GM19463 (cell line): ENCODE data around the gene AKT2.

Source experiments
- ATAC-seq: cut with Tn5 transposase; IDR thresholded peaks from one replicate; pipeline ENCODE4 v1.9.1; 2021; ENCODE audit warnings: mild to moderate bottlenecking, moderate library complexity; ENCODE audit not compliant: unreplicated experiment

Gene AKT2

GRCh38 chr19:40192758-40193586, 92.2 kb downstream of the AKT2 start:
- ATAC-seq, result no peak

DNA sequence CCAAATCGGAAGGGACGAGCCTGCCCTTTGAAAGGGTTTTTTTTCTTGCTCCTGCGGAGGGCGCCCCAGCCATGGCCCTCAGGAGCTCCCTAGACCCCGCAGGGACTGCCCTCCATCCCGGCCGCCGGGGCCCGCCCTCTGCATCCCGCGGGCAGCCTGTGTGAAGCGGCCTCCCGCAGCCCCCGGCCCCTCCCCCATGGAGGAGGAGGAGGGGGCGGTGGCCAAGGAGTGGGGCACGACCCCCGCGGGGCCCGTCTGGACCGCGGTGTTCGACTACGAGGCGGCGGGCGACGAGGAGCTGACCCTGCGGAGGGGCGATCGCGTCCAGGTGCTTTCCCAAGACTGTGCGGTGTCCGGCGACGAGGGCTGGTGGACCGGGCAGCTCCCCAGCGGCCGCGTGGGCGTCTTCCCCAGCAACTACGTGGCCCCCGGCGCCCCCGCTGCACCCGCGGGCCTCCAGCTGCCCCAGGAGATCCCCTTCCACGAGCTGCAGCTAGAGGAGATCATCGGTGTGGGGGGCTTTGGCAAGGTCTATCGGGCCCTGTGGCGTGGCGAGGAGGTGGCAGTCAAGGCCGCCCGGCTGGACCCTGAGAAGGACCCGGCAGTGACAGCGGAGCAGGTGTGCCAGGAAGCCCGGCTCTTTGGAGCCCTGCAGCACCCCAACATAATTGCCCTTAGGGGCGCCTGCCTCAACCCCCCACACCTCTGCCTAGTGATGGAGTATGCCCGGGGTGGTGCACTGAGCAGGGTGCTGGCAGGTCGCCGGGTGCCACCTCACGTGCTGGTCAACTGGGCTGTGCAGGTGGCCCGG, 93.1 kb downstream of the AKT2 start:
- no peak for ATAC-seq

DNA sequence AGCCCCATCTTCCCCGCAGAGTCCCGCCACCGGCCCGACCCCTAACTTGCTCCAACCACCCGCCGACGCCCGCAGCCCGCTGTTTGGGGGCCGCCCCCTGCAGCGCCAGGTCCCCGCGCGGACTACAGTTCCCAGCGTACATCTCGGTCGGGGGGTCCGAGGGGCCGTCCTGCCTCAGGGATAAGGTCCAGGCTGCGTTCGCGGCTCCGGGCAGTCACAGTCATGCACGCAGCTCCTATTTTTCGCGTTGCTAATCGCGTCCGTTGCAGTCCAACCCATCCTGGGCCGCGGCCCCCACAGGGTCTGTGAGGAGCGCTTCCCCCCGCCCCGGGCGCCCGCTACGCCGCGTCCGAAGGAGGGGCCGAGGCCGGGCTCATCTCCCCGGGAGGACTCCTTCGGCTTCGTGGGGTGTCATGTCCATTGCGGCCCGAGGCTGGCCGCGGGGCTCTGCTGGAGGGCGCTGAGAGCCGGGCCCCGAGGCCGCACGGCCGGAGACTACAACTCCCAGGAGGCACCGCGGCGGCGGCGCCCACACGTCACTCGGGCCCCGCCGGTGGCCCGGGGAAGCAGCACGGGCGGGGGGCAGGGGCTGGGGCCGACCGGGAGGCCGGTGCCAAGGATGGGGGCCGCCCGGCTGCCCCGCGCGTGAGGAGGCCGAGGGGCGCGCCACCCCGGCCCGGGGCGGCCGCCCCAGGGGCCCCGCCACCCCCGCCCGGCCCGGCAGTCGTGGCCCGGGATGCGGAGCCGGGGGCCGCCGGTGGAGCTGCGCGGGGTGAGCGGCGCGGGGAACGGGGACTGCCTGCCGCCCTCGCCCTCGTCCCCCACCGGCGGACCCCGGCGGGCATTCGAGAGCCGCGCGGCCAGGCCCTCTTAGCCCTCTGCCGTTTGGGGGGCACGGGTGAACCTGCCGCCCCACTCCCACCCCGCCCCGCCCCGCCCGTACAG, 94.0 kb downstream of the AKT2 start, which contains the start of gene MAP3K10:
TSS of gene MAP3K10 (plus strand) at position 536 of the 945 bp plus-strand sequence. CDS start 606 bp downstream, outside the sequence.
- peak; percentile 75 for ATAC-seq

DNA sequence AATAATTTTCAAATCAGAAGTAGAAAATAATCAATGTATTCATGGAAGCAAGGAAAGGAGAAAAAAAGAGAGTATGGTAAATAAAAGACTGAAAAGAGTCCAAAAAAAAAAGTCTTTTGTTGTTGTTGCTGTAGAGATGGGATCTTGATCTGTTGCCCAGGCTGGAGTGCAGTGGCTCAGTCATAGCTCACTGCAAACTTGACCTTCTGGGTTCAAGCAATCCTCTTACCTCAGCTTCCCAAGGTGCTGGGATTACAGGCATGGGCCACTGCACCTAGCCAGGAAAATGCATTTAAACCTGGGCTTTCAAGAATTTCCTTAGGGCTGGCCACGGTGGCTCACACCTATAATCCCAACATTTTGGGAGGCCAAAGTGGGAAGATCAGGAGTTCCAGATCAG, 100.9 kb downstream of the AKT2 start:
- no peak for ATAC-seq
